HEK293 (cell line): ENCODE measurements around the gene SEC14L6.

Source experiments
- CTCF ChIA-PET: fragments of 350-600 bp; formaldehyde crosslinking; extraction: SDS; loops from one replicate; lab custom pipeline; 2021; ENCODE audit warnings: antibody characterized with exemption; lab: Yijun Ruan, JAX
- POLR2A ChIA-PET: fragments of 300-600 bp; formaldehyde crosslinking; extraction: SDS; loops from one replicate; lab custom pipeline; 2020; ENCODE audit warnings: antibody characterized with exemption, inconsistent platforms; lab: Yijun Ruan, JAX
- H3K27ac ChIP-seq: fragments of 200-500 bp; sonication (Bioruptor generic); 2 replicates; pipeline ENCODE4 v1.5.1; 2014; ENCODE audit warnings: low read depth, low read length, control low read depth, inconsistent platforms; ENCODE audit errors: extremely low read depth
- H3K36me3 ChIP-seq, 2 experiments: fragments of 200-500 bp in 1 of 2; sonication (Bioruptor generic) in 1 of 2; 1 replicate in 1 of 2; 2 replicates in 1 of 2; pipeline ENCODE4 v1.5.1; 2014 to 2017; ENCODE audit warnings: inconsistent platforms in 2 of 2, low read length in 2 of 2; ENCODE audit not compliant: control insufficient read depth in 2 of 2, insufficient read depth in 1 of 2
- H3K4me1 ChIP-seq: fragments of 200-500 bp; sonication (Bioruptor generic); 2 replicates; pipeline ENCODE4 v1.5.1; 2014; ENCODE audit warnings: mild to moderate bottlenecking, low read length, inconsistent platforms; ENCODE audit not compliant: control insufficient read depth, insufficient read depth
- H3K4me3 ChIP-seq: 2 replicates; pipeline ENCODE4 v1.5.1; 2011; ENCODE audit warnings: low read depth, mild to moderate bottlenecking, control low read depth, low read length, moderate library complexity
- H3K9me3 ChIP-seq: fragments of 200-500 bp; sonication (Bioruptor generic); 2 replicates; pipeline ENCODE4 v1.5.1; 2014; ENCODE audit warnings: low read depth, low read length, inconsistent platforms; ENCODE audit not compliant: control insufficient read depth, insufficient read depth
- BCL11A ChIP-seq: fragments of 450-650 bp; formaldehyde crosslinking; IDR thresholded peaks from 2 replicates; pipeline ENCODE4 v1.5.1; 2016; ENCODE audit warnings: low read depth, missing biosample characterization, missing genetic modification characterization
- GLIS1 ChIP-seq: fragments of 450-650 bp; formaldehyde crosslinking; IDR thresholded peaks from 2 replicates; pipeline ENCODE4 v1.5.1; 2016; ENCODE audit warnings: missing biosample characterization, missing genetic modification characterization
- GLIS2 ChIP-seq: fragments of 450-650 bp; formaldehyde crosslinking; IDR thresholded peaks from 2 replicates; pipeline ENCODE4 v1.5.1; 2016; ENCODE audit warnings: missing biosample characterization, missing genetic modification characterization
- SP2 ChIP-seq: fragments of 450-650 bp; formaldehyde crosslinking; IDR thresholded peaks from 2 replicates; pipeline ENCODE4 v1.5.1; 2016; ENCODE audit warnings: missing biosample characterization, missing genetic modification characterization
- ZBTB7A ChIP-seq: fragments of 450-650 bp; formaldehyde crosslinking; IDR thresholded peaks from 2 replicates; pipeline ENCODE4 v1.5.1; 2016; ENCODE audit warnings: low read depth, missing biosample characterization, missing genetic modification characterization
- ZFP41 ChIP-seq: fragments of 450-650 bp; formaldehyde crosslinking; IDR thresholded peaks from 2 replicates; pipeline ENCODE4 v1.5.1; 2016; ENCODE audit warnings: missing biosample characterization, missing genetic modification characterization, borderline replicate concordance
- ZNF184 ChIP-seq: fragments of 450-650 bp; IDR thresholded peaks from 2 replicates; pipeline ENCODE4 v1.5.1; 2018; ENCODE audit warnings: missing biosample characterization, mild to moderate bottlenecking, missing genetic modification characterization
- ZNF391 ChIP-seq: fragments of 450-650 bp; formaldehyde crosslinking; IDR thresholded peaks from 2 replicates; pipeline ENCODE4 v1.5.1; 2016; ENCODE audit warnings: low read depth, missing biosample characterization, missing genetic modification characterization, borderline replicate concordance
- ZNF394 ChIP-seq: fragments of 450-650 bp; formaldehyde crosslinking; IDR thresholded peaks from 2 replicates; pipeline ENCODE4 v1.5.1; 2016; ENCODE audit warnings: missing biosample characterization, missing genetic modification characterization, mild to moderate bottlenecking, moderate library complexity, borderline replicate concordance
- ZNF600 ChIP-seq: fragments of 450-650 bp; formaldehyde crosslinking; IDR thresholded peaks from 2 replicates; pipeline ENCODE4 v1.5.1; 2016; ENCODE audit warnings: missing biosample characterization, missing genetic modification characterization
- ZNF654 ChIP-seq: fragments of 450-650 bp; formaldehyde crosslinking; IDR thresholded peaks from 2 replicates; pipeline ENCODE4 v1.5.1; 2016; ENCODE audit warnings: low read depth, missing biosample characterization, missing genetic modification characterization
- ZNF768 ChIP-seq: fragments of 450-650 bp; formaldehyde crosslinking; IDR thresholded peaks from 2 replicates; pipeline ENCODE4 v1.5.1; 2018; ENCODE audit warnings: missing biosample characterization, mild to moderate bottlenecking, missing genetic modification characterization
- ZSCAN16 ChIP-seq: fragments of 450-650 bp; formaldehyde crosslinking; IDR thresholded peaks from 2 replicates; pipeline ENCODE4 v1.5.1; 2016; ENCODE audit warnings: missing biosample characterization, missing genetic modification characterization
- ZSCAN30 ChIP-seq: fragments of 450-650 bp; IDR thresholded peaks from 2 replicates; pipeline ENCODE4 v1.5.1; 2018; ENCODE audit warnings: missing biosample characterization, mild to moderate bottlenecking, missing genetic modification characterization, moderate library complexity
- TF ChIP-seq, protein P1 (sequence below): fragments of 450-650 bp; formaldehyde crosslinking; IDR thresholded peaks from 2 replicates; pipeline ENCODE4 v1.5.1; 2016; ENCODE audit warnings: missing biosample characterization, missing genetic modification characterization
- TF ChIP-seq, protein P2 (sequence below): fragments of 450-650 bp; formaldehyde crosslinking; IDR thresholded peaks from 2 replicates; pipeline ENCODE4 v1.5.1; 2016; ENCODE audit warnings: missing biosample characterization, missing genetic modification characterization

Gene SEC14L6

DNA sequence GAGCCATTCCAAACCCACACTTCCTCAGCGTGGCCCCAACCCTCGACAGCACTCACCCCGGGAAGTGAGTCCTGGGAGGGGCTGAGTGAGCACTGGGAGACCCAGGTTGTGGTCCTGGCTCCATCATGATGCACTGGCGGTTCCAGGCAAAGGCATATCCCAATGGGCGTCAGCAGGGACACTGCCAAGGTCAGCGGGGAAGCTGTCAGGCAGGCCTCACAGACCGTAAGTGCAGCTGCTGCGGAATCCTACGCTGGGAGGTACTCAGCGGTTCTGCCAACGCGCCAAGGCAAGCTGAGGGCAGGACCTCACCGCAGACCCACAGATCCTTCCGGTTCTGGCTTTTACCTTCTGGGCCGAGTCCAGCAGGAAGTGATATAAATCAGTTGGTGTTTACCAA, 29.3 kb upstream of the SEC14L6 start:
- peaks cover 10 to 61% of the 10 kb centered on the region in 2 experiments for H3K36me3 ChIP-seq
- H3K27ac ChIP-seq: no peak overlapping the region
- no peaks in the 10 kb centered on the region; the same call in 1 of the 2 replicates for H3K4me1 ChIP-seq
- ChIA-PET CTCF (no interaction called here), POLR2A (no interaction called here)
- peak; percentile 37 for TF ChIP-seq ZNF600
- no peak for TF ChIP-seq ZFP41 (tag by site-specific recombination)
- H3K9me3 ChIP-seq: no peaks in the 10 kb centered on the region
- H3K4me3 ChIP-seq: no peak overlapping the region

DNA sequence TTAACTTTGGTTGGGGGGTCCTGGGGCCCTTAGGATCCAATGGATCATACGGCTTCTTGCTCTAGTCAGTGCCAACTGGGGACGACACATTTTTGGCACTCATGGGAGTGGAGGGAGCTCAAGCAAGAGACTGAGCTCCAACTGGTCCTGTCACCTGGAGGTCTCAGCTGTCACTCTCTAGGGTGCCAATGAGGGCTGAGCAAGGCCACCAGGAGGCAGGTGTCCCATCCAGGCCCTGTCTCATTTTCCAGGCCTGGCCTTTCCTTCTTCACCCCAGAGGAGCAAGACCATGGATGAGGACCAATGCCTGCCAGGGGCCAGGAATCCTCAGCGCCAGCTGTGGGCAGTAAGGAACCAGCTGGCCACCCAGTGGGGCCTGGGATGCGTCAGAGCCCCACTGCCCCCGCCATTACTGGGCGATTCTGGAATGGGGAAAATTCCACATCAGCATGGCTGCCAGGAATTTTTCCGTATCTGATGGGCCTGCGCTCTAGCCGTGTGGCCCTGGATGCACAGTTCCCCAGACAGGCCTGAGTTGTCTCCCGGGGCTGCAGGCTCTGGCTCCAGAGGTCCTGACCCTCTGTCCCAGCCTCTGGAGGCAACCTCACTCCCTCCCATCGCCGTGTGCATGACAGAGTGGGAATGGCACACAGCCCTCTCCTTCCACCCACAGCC, 28.6 kb upstream of the SEC14L6 start:
- no peaks in the 10 kb centered on the region for H3K9me3 ChIP-seq
- no peaks in the 10 kb centered on the region; the same call in 1 of the 2 replicates for H3K4me1 ChIP-seq
- H3K27ac ChIP-seq: no peak overlapping the region
- TF ChIP-seq, protein P1, sequence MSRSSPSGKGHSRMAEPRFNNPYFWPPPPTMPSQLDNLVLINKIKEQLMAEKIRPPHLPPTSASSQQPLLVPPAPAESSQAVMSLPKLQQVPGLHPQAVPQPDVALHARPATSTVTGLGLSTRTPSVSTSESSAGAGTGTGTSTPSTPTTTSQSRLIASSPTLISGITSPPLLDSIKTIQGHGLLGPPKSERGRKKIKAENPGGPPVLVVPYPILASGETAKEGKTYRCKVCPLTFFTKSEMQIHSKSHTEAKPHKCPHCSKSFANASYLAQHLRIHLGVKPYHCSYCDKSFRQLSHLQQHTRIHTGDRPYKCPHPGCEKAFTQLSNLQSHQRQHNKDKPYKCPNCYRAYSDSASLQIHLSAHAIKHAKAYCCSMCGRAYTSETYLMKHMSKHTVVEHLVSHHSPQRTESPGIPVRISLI (tag by site-specific recombination): no peak
- no peak for TF ChIP-seq ZNF394 (tag by site-specific recombination)
- TF ChIP-seq, protein P2, sequence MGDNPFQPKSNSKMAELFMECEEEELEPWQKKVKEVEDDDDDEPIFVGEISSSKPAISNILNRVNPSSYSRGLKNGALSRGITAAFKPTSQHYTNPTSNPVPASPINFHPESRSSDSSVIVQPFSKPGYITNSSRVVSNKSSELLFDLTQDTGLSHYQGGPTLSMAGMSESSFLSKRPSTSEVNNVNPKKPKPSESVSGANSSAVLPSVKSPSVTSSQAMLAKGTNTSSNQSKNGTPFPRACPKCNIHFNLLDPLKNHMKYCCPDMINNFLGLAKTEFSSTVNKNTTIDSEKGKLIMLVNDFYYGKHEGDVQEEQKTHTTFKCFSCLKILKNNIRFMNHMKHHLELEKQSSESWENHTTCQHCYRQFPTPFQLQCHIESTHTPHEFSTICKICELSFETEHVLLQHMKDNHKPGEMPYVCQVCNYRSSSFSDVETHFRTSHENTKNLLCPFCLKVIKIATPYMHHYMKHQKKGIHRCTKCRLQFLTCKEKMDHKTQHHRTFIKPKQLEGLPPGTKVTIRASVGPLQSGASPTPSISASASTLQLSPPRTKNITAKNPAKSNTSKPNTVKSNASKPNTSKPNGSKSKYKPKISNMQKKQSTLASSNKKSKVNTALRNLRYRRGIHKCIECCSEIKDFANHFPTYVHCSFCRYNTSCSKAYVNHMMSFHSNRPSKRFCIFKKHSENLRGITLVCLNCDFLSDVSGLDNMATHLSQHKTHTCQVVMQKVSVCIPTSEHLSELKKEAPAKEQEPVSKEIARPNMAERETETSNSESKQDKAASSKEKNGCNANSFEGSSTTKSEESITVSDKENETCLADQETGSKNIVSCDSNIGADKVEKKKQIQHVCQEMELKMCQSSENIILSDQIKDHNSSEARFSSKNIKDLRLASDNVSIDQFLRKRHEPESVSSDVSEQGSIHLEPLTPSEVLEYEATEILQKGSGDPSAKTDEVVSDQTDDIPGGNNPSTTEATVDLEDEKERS (tag by site-specific recombination): no peak
- no peak for TF ChIP-seq ZNF768 (tag by site-specific recombination)
- no peak for TF ChIP-seq ZNF654 (tag by site-specific recombination)
- no peak for TF ChIP-seq ZBTB7A (tag by site-specific recombination)
- TF ChIP-seq BCL11A (tag by site-specific recombination): no peak
- TF ChIP-seq ZSCAN16 (tag by site-specific recombination): no peak
- TF ChIP-seq ZNF184: no peak
- peak; percentile 21; the same call in 1 of the 2 replicates for TF ChIP-seq GLIS1 (tag by site-specific recombination)
- peak; percentile 54 for TF ChIP-seq ZNF600
- 0 out of 2 replicates have a peak, but pooled peaks have one; percentile 36 for TF ChIP-seq GLIS2 (tag by site-specific recombination)
- TF ChIP-seq SP2 (tag by site-specific recombination): 0 out of 2 replicates have a peak, but pooled peaks have one; percentile 4
- no peak for TF ChIP-seq ZSCAN30 (tag by site-specific recombination)
- TF ChIP-seq ZNF391 (tag by site-specific recombination): no peak
- ChIA-PET POLR2A (interaction anchor here (0.5 to 1.7 kb wide), 3 partner anchors 14 to 145 kb away, joined by 3 to 4 read pairs (median 4); partner anchors contain the start of gene PES1), CTCF (no interaction called here)
- peaks cover 10 to 53% of the 10 kb centered on the region in 2 experiments for H3K36me3 ChIP-seq
- H3K4me3 ChIP-seq: peak overlapping the region; percentile 27; the same call in 1 of the 2 replicates
